K562 (cell line): ENCODE results near the gene TMEM108.

Experiments used
- GABPA ChIP-seq: fragments of 200-800 bp; sonication (Bioruptor generic); conservative IDR thresholded peaks from 2 replicates; pipeline ENCODE4 v1.6.1; 2016; ENCODE audit warnings: low read depth, missing genetic modification characterization, missing compliant biosample characterization
- GATAD2A ChIP-seq: fragments of 450-650 bp; IDR thresholded peaks from 2 replicates; pipeline ENCODE4 v1.6.1; 2017
- ZNF124 ChIP-seq: sonication (generic); formaldehyde crosslinking; IDR thresholded peaks from 2 replicates; pipeline ENCODE4 v1.8.1; 2022; ENCODE audit warnings: missing genetic modification reagents
- ZNF24 ChIP-seq: fragments of 450-650 bp; IDR thresholded peaks from 2 replicates; pipeline ENCODE4 v1.6.1; 2016
- TF ChIP-seq, protein P1 (sequence below), 3 experiments: IDR thresholded peaks in 2 of 3; conservative IDR thresholded peaks in 1 of 3; 2 replicates each; pipeline ENCODE4 v1.5.1; 2011 to 2012; ENCODE audit warnings: low read length in 3 of 3, mild to moderate bottlenecking in 3 of 3, control low read depth in 2 of 3, improper control_type of control experiment in 1 of 3, inconsistent platforms in 1 of 3, low read depth in 1 of 3, mixed read lengths in 1 of 3, moderate library complexity in 1 of 3; ENCODE audit not compliant: insufficient read depth in 2 of 3
- TF ChIP-seq, protein P2 (sequence below): fragments of 450-650 bp; IDR thresholded peaks from 2 replicates; pipeline ENCODE4 v1.6.1; 2016; ENCODE audit warnings: mild to moderate bottlenecking
- TF ChIP-seq, protein P3 (sequence below): fragments of 250-450 bp; sonication (Bioruptor Pico); IDR thresholded peaks from 2 replicates; pipeline ENCODE4 v1.5.0; 2021; ENCODE audit warnings: mild to moderate bottlenecking, moderate library complexity

DNA sequence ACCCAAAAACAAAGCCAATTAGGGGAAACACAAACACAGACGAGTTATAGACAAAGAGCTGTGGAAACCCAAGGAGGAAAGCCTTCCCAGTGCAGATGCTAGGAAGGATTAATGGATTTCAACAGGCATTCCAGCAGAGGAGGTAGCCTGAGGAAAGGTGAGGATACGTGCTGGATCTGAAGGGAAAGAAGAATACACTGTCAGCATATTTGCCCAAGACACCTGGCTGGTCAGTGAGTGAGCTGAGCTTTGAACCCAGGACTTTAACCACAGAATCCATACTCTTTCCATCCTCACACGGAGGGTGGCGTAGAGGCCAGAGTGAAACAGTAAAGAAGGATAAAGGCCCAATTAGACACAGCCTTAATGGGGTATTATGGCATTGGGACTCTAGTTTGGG lies 352.5 kb downstream of the TMEM108 start:
- TF ChIP-seq, protein P1, sequence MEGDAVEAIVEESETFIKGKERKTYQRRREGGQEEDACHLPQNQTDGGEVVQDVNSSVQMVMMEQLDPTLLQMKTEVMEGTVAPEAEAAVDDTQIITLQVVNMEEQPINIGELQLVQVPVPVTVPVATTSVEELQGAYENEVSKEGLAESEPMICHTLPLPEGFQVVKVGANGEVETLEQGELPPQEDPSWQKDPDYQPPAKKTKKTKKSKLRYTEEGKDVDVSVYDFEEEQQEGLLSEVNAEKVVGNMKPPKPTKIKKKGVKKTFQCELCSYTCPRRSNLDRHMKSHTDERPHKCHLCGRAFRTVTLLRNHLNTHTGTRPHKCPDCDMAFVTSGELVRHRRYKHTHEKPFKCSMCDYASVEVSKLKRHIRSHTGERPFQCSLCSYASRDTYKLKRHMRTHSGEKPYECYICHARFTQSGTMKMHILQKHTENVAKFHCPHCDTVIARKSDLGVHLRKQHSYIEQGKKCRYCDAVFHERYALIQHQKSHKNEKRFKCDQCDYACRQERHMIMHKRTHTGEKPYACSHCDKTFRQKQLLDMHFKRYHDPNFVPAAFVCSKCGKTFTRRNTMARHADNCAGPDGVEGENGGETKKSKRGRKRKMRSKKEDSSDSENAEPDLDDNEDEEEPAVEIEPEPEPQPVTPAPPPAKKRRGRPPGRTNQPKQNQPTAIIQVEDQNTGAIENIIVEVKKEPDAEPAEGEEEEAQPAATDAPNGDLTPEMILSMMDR (IDR thresholded peaks at IDR 0.05 in 2 of 3, conservative IDR thresholded peaks at IDR 0.05 in 1 of 3; ENCODE audit: insufficient read depth in 2 of 3, low read depth in 1 of 3, low read length in 3 of 3) = no peak
- TF ChIP-seq GATAD2A (no peak), ZNF124 (no peak), ZNF24 (no peak), GABPA (tag) (no peak)
- TF ChIP-seq, protein P2, sequence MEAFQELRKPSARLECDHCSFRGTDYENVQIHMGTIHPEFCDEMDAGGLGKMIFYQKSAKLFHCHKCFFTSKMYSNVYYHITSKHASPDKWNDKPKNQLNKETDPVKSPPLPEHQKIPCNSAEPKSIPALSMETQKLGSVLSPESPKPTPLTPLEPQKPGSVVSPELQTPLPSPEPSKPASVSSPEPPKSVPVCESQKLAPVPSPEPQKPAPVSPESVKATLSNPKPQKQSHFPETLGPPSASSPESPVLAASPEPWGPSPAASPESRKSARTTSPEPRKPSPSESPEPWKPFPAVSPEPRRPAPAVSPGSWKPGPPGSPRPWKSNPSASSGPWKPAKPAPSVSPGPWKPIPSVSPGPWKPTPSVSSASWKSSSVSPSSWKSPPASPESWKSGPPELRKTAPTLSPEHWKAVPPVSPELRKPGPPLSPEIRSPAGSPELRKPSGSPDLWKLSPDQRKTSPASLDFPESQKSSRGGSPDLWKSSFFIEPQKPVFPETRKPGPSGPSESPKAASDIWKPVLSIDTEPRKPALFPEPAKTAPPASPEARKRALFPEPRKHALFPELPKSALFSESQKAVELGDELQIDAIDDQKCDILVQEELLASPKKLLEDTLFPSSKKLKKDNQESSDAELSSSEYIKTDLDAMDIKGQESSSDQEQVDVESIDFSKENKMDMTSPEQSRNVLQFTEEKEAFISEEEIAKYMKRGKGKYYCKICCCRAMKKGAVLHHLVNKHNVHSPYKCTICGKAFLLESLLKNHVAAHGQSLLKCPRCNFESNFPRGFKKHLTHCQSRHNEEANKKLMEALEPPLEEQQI = no peak
- TF ChIP-seq, protein P3, sequence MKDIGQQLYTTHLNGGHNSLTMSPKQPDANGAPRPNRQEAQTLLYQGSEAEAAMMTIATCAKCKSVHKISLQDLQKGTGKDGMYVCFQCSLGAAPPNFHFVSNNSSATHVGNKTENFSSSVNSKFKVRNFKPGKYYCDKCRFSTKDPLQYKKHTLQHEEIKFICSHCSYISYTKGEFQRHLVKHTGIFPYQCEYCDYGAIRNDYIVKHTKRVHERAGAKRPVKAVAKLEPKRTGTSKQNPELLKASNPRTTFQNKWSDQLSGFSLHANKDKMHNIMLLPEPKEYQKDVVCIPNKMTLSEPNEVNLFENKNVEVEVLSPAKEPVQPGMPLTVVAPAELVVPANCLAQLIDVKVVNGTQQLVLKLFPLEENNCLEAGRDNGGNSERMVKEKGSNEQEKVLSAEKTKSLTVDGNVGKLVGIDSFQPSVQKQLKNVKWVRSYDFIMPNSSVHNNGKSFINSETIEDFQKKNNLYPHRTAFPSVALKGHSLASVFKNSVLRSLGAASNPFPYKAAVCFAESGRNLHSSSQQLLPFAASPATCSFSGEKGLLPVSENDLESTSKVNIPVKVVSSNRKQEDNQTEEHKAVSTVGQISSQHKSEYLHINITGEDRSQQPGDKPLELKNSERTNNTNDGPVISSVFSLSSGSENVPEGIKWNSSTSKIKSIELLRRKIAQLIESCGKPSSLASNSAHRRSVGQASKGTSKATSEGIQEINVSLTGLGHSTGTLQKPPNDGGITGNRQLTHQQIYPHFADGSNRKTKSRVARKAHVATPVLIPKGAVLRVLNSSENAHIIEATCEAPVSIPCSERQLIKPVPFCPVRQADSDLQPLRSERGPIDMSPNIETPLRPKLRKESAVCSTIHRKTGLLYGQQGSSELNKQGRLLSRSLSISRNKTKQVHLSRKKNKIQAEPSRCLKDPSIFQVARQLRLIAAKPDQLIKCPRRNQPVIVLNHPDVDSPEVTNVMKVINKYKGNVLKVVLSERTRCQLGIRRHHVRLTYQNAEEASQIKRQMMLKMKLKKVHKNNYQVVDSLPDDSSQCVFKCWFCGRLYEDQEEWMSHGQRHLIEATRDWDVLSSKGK (CRISPR knock-in tag) = no peak
